Measurements from ENCODE around the gene SMARCB1. TPM values are rescaled to one million over a fixed set of nuclear protein-coding genes. Genes with fewer than 3 reads are reported as not detected.

Gene SMARCB1
- total RNA-seq, 1 experiment from 2014 or later, result 85.9 TPM

DNA sequence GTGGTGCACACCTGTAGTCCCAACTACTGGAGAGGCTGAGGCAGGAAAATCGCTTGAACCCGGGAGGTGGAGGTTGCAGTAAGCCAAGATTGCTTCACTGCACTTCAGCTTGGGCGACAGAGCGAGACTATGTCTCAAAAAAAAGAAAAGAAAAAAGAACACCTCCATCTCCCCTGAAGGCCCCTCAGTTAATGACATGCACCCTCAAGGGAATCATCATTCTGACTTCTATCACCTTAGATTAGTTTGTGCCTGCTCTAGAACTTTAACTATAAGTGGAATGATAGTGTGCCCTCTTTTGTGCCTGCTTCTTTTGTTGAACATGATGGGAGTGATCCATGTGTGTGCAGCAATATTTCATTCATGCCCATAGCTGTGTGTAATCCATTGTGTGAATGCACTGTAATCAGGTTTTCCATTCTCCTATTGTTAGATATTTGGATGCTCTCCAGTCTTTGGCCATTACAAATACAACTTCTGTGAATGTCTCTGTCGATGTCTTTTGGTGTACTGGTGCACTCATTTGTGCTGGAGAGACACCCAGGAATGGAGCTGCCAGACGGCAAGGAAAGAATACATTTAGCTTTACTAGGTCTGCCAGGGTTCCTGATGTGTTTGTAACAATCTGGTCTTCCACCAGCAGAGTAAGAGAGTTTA is 31.7 kb upstream of the SMARCB1 start:
- intact Hi-C loops (cut with micrococcal nuclease), result no loop called here
- TF ChIP-seq EZH2 (IDR thresholded peaks at IDR 0.05; ENCODE audit: low read length, unreplicated experiment) (no peak), EZH2phosphoT487 (IDR thresholded peaks at IDR 0.05; ENCODE audit: borderline replicate concordance, low read length) (no peak)
- TF ChIP-seq, protein P1, sequence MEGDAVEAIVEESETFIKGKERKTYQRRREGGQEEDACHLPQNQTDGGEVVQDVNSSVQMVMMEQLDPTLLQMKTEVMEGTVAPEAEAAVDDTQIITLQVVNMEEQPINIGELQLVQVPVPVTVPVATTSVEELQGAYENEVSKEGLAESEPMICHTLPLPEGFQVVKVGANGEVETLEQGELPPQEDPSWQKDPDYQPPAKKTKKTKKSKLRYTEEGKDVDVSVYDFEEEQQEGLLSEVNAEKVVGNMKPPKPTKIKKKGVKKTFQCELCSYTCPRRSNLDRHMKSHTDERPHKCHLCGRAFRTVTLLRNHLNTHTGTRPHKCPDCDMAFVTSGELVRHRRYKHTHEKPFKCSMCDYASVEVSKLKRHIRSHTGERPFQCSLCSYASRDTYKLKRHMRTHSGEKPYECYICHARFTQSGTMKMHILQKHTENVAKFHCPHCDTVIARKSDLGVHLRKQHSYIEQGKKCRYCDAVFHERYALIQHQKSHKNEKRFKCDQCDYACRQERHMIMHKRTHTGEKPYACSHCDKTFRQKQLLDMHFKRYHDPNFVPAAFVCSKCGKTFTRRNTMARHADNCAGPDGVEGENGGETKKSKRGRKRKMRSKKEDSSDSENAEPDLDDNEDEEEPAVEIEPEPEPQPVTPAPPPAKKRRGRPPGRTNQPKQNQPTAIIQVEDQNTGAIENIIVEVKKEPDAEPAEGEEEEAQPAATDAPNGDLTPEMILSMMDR (conservative IDR thresholded peaks at IDR 0.05; ENCODE audit: low read depth, low read length), result no peak
- Histone ChIP-seq H3K9me3 (ENCODE audit: low read length) (no peaks in the 10 kb centered on the region), H2AFZ (ENCODE audit: low read length) (no peak overlapping the region), H3K9ac (ENCODE audit: low read length) (no peak overlapping the region), H3K4me2 (ENCODE audit: low read length) (no peak overlapping the region), H4K20me1 (ENCODE audit: low read length) (no peaks in the 10 kb centered on the region), H3K79me2 (ENCODE audit: low read length) (no peaks in the 10 kb centered on the region), H3K27ac (ENCODE audit: low read length) (no peak overlapping the region), H3K4me1 (ENCODE audit: insufficient read depth, low read length) (peaks cover 5% of the 10 kb centered on the region), H3F3A (ENCODE audit: low read length, unreplicated experiment) (no peaks in the 10 kb centered on the region), H3K36me3 (ENCODE audit: low read depth, low read length) (no peaks in the 10 kb centered on the region), H3K27me3 (ENCODE audit: low read length) (no peaks in the 10 kb centered on the region), H3K4me3 (ENCODE audit: low read length) (no peak overlapping the region), H3K9me2 (replicated peaks; ENCODE audit: low read length) (no peaks in the 10 kb centered on the region)
- POLR2A ChIA-PET (ENCODE audit: unreplicated experiment), result no interaction called here
- no peak for ATAC-seq
- no TSS peak for BruUV-seq (replicated peaks)
- CTCF ChIA-PET, result no interaction called here
- DNase-seq, result no peak

DNA sequence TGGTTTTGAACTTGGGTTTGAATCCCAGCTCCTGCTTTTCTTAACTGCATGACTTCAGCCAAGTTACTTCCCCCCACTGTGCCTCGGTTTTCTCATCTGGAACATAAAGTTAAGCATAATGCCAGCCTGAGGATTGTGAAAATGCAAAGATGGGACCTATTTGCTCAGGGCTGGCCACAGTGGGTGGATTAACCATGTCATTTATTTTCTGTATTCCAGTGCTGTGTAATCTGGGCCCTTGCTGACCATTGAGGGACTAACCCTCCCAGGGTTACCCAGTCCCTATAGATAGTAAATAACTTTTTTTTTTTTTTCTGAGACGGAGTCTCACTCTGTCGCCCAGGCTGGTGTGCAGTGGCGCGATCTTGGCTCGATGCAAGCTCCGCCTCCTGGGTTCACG is 31.1 kb upstream of the SMARCB1 start:
- H2AFZ ChIP-seq (ENCODE audit: low read length), result no peak overlapping the region
- no peaks in the 10 kb centered on the region for H3K9me2 ChIP-seq (replicated peaks; ENCODE audit: low read length)
- DNase-seq (no peak), ATAC-seq (no peak)
- BruUV-seq (replicated peaks), result no TSS peak
- no peak overlapping the region for H3K4me3 ChIP-seq (ENCODE audit: low read length)
- TF ChIP-seq EZH2phosphoT487 (IDR thresholded peaks at IDR 0.05; ENCODE audit: borderline replicate concordance, low read length), result no peak
- TF ChIP-seq, protein P1 (conservative IDR thresholded peaks at IDR 0.05; ENCODE audit: low read depth, low read length), result no peak
- TF ChIP-seq EZH2 (IDR thresholded peaks at IDR 0.05; ENCODE audit: low read length, unreplicated experiment), result no peak
- intact Hi-C loops (cut with micrococcal nuclease), result no loop called here
- CTCF ChIA-PET, result no interaction called here
- no peak overlapping the region for H3K4me2 ChIP-seq (ENCODE audit: low read length)
- no peaks in the 10 kb centered on the region for H3K9me3 ChIP-seq (ENCODE audit: low read length)
- no peak overlapping the region for H3K27ac ChIP-seq (ENCODE audit: low read length)
- no peaks in the 10 kb centered on the region for H3K36me3 ChIP-seq (ENCODE audit: low read depth, low read length)
- H3K4me1 ChIP-seq (ENCODE audit: insufficient read depth, low read length), result peaks cover 5% of the 10 kb centered on the region
- no peaks in the 10 kb centered on the region for H4K20me1 ChIP-seq (ENCODE audit: low read length)
- H3F3A ChIP-seq (ENCODE audit: low read length, unreplicated experiment), result no peaks in the 10 kb centered on the region
- H3K27me3 ChIP-seq (ENCODE audit: low read length), result no peaks in the 10 kb centered on the region
- H3K79me2 ChIP-seq (ENCODE audit: low read length), result no peaks in the 10 kb centered on the region
- no peak overlapping the region for H3K9ac ChIP-seq (ENCODE audit: low read length)
- POLR2A ChIA-PET (ENCODE audit: unreplicated experiment), result no interaction called here

DNA sequence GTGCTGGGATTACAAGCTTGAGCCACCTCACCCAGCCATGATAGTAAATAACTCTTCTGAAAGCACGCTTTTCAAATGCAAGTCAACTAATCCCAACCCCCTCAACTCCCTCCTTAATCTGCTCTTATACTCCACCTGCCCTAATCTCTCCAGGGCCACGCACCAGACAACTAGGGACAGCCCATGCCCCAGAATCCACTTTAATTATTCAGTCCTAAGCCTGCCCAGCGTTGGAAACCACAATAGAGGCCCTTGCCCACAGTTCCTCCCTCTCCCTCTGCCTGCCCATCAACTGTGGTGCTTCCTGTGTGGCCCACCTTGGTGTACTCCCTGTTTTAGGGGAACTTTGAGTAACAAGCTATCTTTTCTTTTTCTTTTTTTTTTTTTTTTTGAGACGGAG is 29.9 kb upstream of the SMARCB1 start:
- H4K20me1 ChIP-seq (ENCODE audit: low read length), result no peaks in the 10 kb centered on the region
- DNase-seq (no peak), ATAC-seq (no peak)
- ChIA-PET POLR2A (ENCODE audit: unreplicated experiment) (no interaction called here), CTCF (no interaction called here)
- TF ChIP-seq, protein P1 (conservative IDR thresholded peaks at IDR 0.05; ENCODE audit: low read depth, low read length), result no peak
- TF ChIP-seq EZH2phosphoT487 (IDR thresholded peaks at IDR 0.05; ENCODE audit: borderline replicate concordance, low read length) (no peak), EZH2 (IDR thresholded peaks at IDR 0.05; ENCODE audit: low read length, unreplicated experiment) (no peak)
- H3K4me1 ChIP-seq (ENCODE audit: insufficient read depth, low read length), result no peaks in the 10 kb centered on the region
- no peaks in the 10 kb centered on the region for H3K36me3 ChIP-seq (ENCODE audit: low read depth, low read length)
- no peak overlapping the region for H2AFZ ChIP-seq (ENCODE audit: low read length)
- no peak overlapping the region for H3K27ac ChIP-seq (ENCODE audit: low read length)
- no peaks in the 10 kb centered on the region for H3K79me2 ChIP-seq (ENCODE audit: low read length)
- H3K9me3 ChIP-seq (ENCODE audit: low read length), result no peaks in the 10 kb centered on the region
- no peak overlapping the region for H3K4me2 ChIP-seq (ENCODE audit: low read length)
- H3K9ac ChIP-seq (ENCODE audit: low read length), result no peak overlapping the region
- no peaks in the 10 kb centered on the region for H3K27me3 ChIP-seq (ENCODE audit: low read length)
- intact Hi-C loops (cut with micrococcal nuclease), result no loop called here
- H3F3A ChIP-seq (ENCODE audit: low read length, unreplicated experiment), result no peaks in the 10 kb centered on the region
- no peaks in the 10 kb centered on the region for H3K9me2 ChIP-seq (replicated peaks; ENCODE audit: low read length)
- H3K4me3 ChIP-seq (ENCODE audit: low read length), result no peak overlapping the region
- BruUV-seq (replicated peaks), result no TSS peak

All from PC-3 (cell line).